HG02973 (cell line): Measurements from ENCODE around the gene LAMA4.

Experiments used
- ATAC-seq: cut with Tn5 transposase; IDR thresholded peaks from one replicate; pipeline ENCODE4 v1.9.1; 2021; ENCODE audit warnings: moderate library complexity; ENCODE audit not compliant: unreplicated experiment

Gene LAMA4

DNA sequence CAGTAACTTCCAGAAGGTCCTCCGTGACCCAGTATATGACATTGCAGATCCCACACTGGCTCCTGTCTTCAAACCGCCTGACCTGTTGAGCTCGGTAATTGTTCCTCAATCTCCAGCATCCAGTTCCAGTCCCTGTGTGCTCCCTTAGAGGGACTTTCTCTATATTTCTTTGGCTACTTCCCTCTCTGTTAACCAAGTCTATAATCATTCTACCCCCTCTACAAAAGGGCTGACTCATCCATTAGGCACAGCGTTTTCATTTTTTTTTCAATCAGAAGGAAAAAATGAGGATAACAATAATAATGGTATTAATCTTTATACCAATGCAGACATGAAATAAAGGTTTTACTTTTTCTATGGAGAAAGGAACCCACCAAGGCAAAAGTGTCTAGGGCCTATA is 97.7 kb downstream of the LAMA4 start:
- ATAC-seq, result no peak

DNA sequence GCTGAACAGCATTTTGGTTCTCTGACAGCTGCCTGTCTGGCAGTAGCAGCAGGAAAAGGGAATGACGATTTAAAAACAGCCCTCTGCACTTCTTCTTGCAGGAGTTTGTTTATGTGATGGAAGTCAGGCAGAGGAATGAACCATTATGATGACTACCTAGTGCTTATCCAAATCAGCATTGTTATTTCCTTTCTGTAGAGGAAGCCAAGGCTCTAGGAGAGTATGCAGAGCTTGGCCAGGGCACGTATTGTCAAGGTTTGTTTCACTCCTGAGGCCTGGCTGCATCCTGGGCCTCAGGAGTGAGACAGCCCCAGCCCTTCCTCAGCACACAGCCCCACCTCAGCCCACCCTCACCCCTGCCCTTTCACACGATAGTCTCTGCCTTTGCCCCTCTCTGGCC is 98.5 kb downstream of the LAMA4 start:
- ATAC-seq, result no peak

DNA sequence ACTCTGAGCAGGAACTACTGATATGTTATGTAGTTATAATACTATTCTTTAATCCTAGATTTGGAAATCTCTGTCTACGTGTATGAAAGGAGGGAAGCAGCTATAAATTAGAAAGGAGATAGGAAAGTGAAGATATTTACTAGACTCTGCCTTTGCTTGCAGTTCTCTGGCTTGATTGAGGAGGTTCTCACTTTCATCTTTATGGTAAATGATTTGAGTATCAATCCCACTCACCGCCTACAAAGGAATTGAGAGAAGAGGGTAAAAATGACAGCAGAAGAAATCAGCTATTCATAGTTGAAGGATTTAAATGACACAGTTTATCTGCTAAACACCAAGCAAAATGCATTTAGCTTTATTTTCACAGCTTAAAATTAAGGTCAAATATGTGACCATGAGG is 99.7 kb downstream of the LAMA4 start:
- no peak for ATAC-seq

DNA sequence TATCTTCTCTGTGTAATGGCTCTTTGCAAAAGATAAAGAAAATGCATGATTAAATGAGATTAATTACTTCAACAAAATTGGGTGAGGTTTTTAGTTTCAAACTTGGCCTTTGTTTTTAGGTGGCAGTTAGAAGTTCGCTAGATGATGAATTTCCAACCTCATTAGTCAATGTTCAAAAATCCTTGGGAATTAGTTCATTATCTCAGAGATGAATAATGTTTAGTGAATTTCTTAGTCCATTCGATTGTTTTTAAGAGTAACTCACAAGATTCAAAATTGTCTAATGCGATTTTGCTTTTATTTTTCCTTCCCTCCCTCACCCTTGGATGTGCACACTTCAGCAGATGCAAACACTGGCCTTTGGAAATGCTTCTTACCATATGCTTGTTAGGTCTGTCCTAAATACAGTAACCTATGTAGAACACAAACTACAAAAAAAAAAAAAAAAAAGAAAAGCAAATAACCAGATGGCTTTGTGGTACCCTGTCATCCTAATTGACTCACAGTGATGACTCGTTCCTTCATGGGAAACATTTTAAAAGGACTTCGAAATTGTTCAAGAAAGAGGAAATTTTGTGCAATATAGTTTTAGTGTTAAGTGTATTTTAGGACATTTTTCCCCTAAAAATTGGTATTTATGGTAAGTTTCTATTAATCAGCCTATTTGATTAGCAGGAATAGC is 100.3 kb downstream of the LAMA4 start:
- no peak for ATAC-seq

GRCh38 chr6:112150363-112150762 is 104.0 kb downstream of the LAMA4 start:
- no peak for ATAC-seq

GRCh38 chr6:112149719-112150263 is 104.6 kb downstream of the LAMA4 start:
- no peak for ATAC-seq

DNA sequence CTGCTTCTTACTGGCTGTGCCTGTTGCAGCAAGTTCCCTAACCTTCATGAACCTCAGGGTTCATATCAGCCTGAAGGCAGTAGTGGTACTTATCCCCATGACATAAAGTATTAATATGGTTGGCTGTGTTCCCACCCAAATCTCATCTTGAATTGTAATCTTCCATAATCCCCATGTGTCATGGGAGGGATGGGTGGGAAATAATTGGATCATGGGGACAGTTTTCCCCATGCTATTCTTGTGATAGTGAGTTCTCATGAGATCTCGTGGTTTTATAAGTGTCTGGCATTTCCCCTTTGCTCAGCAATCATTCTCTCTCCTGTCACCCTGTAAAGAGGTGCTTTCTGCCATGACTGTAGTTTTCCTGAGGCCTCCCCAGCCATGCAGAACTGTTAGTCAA is 105.1 kb downstream of the LAMA4 start:
- ATAC-seq, result no peak

DNA sequence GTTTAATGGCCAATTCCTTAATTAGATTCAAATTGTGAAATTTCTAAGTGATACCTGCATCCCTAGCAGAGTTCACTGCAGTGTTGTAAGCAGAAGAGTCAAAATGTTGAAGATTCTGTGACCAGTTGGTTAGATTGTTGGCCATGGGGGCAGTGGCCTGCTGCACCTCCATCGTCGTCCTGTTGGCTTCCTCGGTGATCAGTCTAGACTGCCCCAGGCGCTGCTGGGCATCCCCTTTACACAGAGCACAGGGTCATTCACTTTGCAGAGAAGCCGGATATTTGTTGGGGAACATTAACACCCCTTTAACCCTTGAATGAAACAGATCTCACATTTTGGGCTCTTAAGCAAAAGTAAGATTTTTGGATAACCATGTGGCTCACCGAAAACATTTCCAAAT is 106.3 kb downstream of the LAMA4 start:
- ATAC-seq, result no peak

GRCh38 chr6:112145080-112145573 is 109.2 kb downstream of the LAMA4 start:
- ATAC-seq, result no peak

GRCh38 chr6:112144145-112144926 is 110.0 kb downstream of the LAMA4 start:
- ATAC-seq, result no peak

- no peak for ATAC-seq
Observed at GRCh38 chr6:112141707-112142106, 112.7 kb downstream of the LAMA4 start.

DNA sequence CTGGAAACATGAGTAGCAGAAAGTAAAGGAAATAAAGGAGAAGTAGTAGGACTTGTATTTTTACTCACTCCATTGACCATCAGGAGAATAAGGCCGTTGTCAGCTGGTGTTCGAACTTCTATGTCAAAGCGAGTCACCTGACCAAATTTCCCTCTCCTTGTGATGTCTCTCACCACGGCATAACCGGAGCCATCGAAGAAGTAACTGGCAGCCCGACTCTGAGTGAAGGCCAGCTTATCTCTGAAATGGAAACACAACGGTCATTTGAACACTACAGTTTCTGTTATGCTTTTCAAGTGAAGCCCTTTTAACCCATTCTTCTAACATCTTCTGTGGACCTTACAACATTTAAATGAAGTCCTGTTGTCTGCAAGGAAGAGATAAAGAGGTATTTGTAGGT is 115.3 kb downstream of the LAMA4 start:
- no peak for ATAC-seq

GRCh38 chr6:112130878-112131277 is 123.5 kb downstream of the LAMA4 start:
- ATAC-seq, result no peak

DNA sequence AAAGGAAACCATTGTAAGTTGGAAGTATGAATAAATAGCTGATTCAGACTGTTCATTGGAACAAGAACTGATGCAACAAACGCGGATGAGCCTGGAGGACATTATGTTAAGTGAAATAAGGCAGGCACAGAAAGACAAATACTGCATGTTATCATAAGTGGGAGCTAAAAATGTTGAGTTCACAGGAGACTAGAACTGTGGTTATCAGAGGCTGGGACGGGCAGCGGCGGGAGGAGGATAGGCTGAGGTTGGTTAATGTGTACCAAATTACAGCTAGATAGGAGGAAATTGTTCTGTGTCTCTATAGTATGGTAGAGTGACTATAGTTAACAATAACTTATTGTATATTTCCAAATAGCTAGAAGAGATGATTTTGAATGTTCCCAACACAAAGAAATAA is 126.2 kb downstream of the LAMA4 start:
- ATAC-seq, result no peak

GRCh38 chr6:112123982-112124381 is 130.4 kb downstream of the LAMA4 start:
- no peak for ATAC-seq

GRCh38 chr6:112122756-112123155 is 131.6 kb downstream of the LAMA4 start:
- no peak for ATAC-seq

DNA sequence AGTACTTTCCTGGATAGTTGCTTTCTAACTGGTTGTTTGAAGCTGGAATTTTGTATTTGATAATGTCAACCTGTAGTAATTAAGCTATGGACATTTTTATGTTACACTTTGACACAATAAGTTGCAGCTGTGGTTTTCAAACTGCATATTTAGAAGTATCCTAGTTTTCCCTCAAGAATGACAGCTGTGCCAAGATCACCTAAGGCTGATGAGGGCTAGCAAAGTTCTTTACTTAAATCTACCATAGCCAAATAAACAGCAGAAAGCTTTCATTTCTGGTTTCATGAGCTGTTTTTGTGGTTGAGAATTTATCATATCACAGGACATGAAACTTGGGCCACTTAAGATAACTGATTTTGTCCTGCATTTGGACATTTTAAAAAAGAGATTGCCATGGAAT is 136.3 kb downstream of the LAMA4 start:
- ATAC-seq, result no peak

DNA sequence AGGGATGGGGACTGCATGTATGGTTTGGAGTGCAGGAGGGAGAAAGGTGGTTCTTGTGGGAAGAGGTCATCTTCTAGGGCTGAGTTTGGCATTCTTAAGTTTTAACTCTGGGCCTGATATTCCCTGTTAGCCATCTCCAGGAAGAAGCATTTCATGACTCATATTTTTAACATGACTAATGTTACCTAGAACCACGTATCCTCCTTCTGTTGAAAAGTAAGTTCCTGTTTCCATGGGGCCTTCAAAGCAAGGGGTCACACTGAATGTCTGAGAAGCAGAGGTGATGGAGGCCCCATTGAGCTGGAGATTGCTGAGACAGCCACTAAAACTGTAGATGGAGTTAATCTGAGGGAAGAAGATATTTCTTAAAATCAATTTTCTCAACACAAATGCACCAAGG is 136.8 kb downstream of the LAMA4 start:
- ATAC-seq, result no peak

DNA sequence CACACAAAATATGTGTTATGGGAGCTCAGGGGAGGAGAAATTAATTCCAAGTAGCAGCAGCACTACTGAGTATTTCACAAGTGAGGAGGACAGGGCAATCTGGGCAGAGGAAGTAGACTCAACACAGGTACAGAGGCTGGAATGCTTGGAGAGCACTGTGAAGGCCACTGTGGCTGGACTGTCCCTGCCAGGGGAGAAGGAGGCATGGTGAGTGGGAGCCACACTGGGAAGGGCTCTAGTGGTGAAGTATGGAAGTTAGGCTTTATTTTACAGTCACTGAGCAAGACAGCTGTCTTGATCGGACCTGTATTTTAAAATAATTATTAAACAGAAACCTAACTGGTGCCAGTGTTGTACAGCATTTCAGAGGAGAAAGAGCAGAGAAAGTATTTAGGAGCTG is 138.1 kb downstream of the LAMA4 start:
- no peak for ATAC-seq

DNA sequence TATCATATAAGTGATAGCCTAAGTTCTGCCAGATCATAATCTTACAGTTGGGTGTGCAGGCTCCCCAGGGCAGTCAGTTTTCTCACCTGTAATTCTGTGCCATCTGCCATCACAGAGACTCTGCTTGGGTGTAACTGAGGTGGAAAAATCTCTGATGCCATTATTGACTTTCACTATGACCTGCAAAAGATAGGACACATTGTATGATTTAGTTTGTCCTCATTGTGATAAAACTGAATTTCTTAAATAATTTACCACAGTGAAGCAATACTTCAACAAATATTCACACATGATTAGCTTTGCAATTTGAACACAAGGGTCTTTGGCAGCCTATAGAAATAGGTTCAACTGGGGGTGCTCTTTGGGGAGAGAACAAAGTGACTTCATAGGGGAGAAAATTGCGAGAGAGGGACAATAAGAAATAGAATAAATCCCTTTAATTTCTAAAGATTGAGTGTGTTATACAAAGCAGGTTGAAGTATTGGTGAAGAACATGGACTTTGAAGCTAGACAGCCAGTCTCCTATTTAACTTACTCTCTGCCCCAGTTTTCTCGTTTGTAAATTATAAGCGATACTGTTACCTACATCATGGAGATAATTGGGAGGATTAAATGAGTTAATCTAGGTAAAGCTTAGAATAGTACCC is 139.7 kb downstream of the LAMA4 start:
- ATAC-seq, result no peak

- ATAC-seq, result no peak
Observed at GRCh38 chr6:112113918-112114317, 140.4 kb downstream of the LAMA4 start.

- ATAC-seq, result no peak
Observed at GRCh38 chr6:112113431-112113830, 140.9 kb downstream of the LAMA4 start.
